Measurements from ENCODE around the gene GIMAP8. TPM values are rescaled to one million over a fixed set of nuclear protein-coding genes. Genes with fewer than 3 reads are reported as not detected.
"Not testable (repeated sequence)": the region's sequence is repeated elsewhere in the genome, so short reads cannot be mapped to it uniquely, and the experiment has no call there.

The GIMAP8 gene
- total and polyA plus RNA-seq, 4 experiments from 2014 or later: 9.8 to 62.5 (median 49.5) TPM

GRCh38 chr7:150483514-150483913, 33.1 kb downstream of the GIMAP8 start:
- ChIA-PET CTCF (ENCODE audit: partially characterized antibody) (interaction anchor here (1.3 to 2.2 kb wide), 5 partner anchors 22 to 272 kb away, joined by 3 to 9 read pairs (median 6); partner anchors contain the start of gene GIMAP7), POLR2A (ENCODE audit: partially characterized antibody) (interaction anchor here (0.9 to 30.4 kb wide), 14 partner anchors 16 to 272 kb away, joined by 3 to 1079 read pairs (median 14); partner anchors contain the start of genes GIMAP1, GIMAP2, GIMAP4 and GIMAP5)
- H3K27ac ChIP-seq (ENCODE audit: low read depth, low read length): peak overlapping the region; percentile 71
- H3K4me3 Mint-ChIP-seq: peak overlapping the region; percentile 68 to 90 (median 84)
- peaks cover 20 to 25% of the 10 kb centered on the region in 2 donors for H3K36me3 Mint-ChIP-seq
- H3K9me3 ChIP-seq (ENCODE audit: control insufficient read depth in 1 of 2, low read length in 2 of 2); H3K36me3 ChIP-seq (ENCODE audit: insufficient read depth, low read length); H3K4me3 ChIP-seq (ENCODE audit: low read length in 2 of 2); H3K9me3 Mint-ChIP-seq; intact Hi-C loops (cut with micrococcal nuclease); H3K27me3 Mint-ChIP-seq; H3K27me3 ChIP-seq (ENCODE audit: insufficient read depth, low read length): not testable (repeated sequence)
- H3K4me1 Mint-ChIP-seq: peaks cover 69 to 95% (median 83%) of the 10 kb centered on the region in 4 donors
- peak overlapping the region; percentile 92 to 100 (median 99) for H3K27ac Mint-ChIP-seq
- peak in 1 of 5 donors; percentile 30 for DNase-seq
- peaks cover 99% of the 10 kb centered on the region for H3K4me1 ChIP-seq (ENCODE audit: insufficient read depth, low read length)

GRCh38 chr7:150484071-150484470, 33.6 kb downstream of the GIMAP8 start:
- peaks cover 17 to 25% of the 10 kb centered on the region in 2 donors for H3K36me3 Mint-ChIP-seq
- H3K27me3 Mint-ChIP-seq; H3K27me3 ChIP-seq (ENCODE audit: insufficient read depth, low read length); intact Hi-C loops (cut with micrococcal nuclease); H3K9me3 Mint-ChIP-seq; H3K36me3 ChIP-seq (ENCODE audit: insufficient read depth, low read length); H3K9me3 ChIP-seq (ENCODE audit: control insufficient read depth in 1 of 2, low read length in 2 of 2): not testable (repeated sequence)
- Histone ChIP-seq H3K4me3 (ENCODE audit: low read length in 2 of 2) (peak overlapping the region in 1 of 2 donors; percentile 23), H3K27ac (ENCODE audit: low read depth, low read length) (peak overlapping the region; percentile 71), H3K4me1 (ENCODE audit: insufficient read depth, low read length) (peaks cover 94% of the 10 kb centered on the region)
- peak; percentile 72 to 83 (median 79) for DNase-seq
- CTCF ChIA-PET (ENCODE audit: partially characterized antibody): interaction anchor here (0.6 to 3.0 kb wide), 8 partner anchors 21 to 271 kb away, joined by 3 to 10 read pairs (median 6); partner anchors contain the start of gene GIMAP7
- POLR2A ChIA-PET (ENCODE audit: partially characterized antibody): interaction anchor here (0.9 to 30.4 kb wide), 14 partner anchors 16 to 272 kb away, joined by 3 to 1079 read pairs (median 12); partner anchors contain the start of genes GIMAP1, GIMAP4, GIMAP5 and GIMAP6
- peak overlapping the region; percentile 68 to 90 (median 84) for H3K4me3 Mint-ChIP-seq
- peaks cover 66 to 94% (median 81%) of the 10 kb centered on the region in 4 donors for H3K4me1 Mint-ChIP-seq
- H3K27ac Mint-ChIP-seq: peak overlapping the region; percentile 92 to 100 (median 99)

GRCh38 chr7:150487625-150488024, 37.2 kb downstream of the GIMAP8 start:
- Mint-ChIP-seq H3K4me1 (peaks cover 50 to 83% (median 69%) of the 10 kb centered on the region in 4 donors), H3K9me3 (peaks cover 0 to 20% (median 13%) of the 10 kb centered on the region in 8 donors), H3K4me3 (no peak overlapping the region), H3K27me3 (no peaks in the 10 kb centered on the region), H3K36me3 (peaks cover 15 to 27% of the 10 kb centered on the region in 2 donors), H3K27ac (peak overlapping the region in 5 of 7 donors; percentile 18 to 42 (median 31))
- Histone ChIP-seq H3K36me3 (ENCODE audit: insufficient read depth, low read length) (no peaks in the 10 kb centered on the region), H3K27me3 (ENCODE audit: insufficient read depth, low read length) (no peaks in the 10 kb centered on the region), H3K27ac (ENCODE audit: low read depth, low read length) (no peak overlapping the region), H3K4me3 (ENCODE audit: low read length in 2 of 2) (no peak overlapping the region), H3K4me1 (ENCODE audit: insufficient read depth, low read length) (peaks cover 58% of the 10 kb centered on the region), H3K9me3 (ENCODE audit: control insufficient read depth in 1 of 2, low read length in 2 of 2) (no peaks in the 10 kb centered on the region)
- intact Hi-C loops (cut with micrococcal nuclease): no loop called here
- no peak for DNase-seq
- CTCF ChIA-PET (ENCODE audit: partially characterized antibody): interaction anchor here (1.1 to 2.9 kb wide), 2 partner anchors 15 to 23 kb away, joined by 4 to 10 read pairs; no protein-coding TSS in a partner anchor
- POLR2A ChIA-PET (ENCODE audit: partially characterized antibody): interaction anchor here (0.7 to 30.4 kb wide), 9 partner anchors 8 to 181 kb away, joined by 3 to 1079 read pairs (median 4); partner anchors contain the start of genes GIMAP4, GIMAP7 and GIMAP8

- Histone ChIP-seq H3K9me3 (ENCODE audit: control insufficient read depth in 1 of 2, low read length in 2 of 2) (no peaks in the 10 kb centered on the region), H3K27me3 (ENCODE audit: insufficient read depth, low read length) (no peaks in the 10 kb centered on the region), H3K36me3 (ENCODE audit: insufficient read depth, low read length) (no peaks in the 10 kb centered on the region), H3K4me3 (ENCODE audit: low read length in 2 of 2) (no peak overlapping the region), H3K27ac (ENCODE audit: low read depth, low read length) (no peak overlapping the region), H3K4me1 (ENCODE audit: insufficient read depth, low read length) (peaks cover 38% of the 10 kb centered on the region)
- peaks cover 34 to 70% (median 53%) of the 10 kb centered on the region in 4 donors for H3K4me1 Mint-ChIP-seq
- no peak overlapping the region for H3K27ac Mint-ChIP-seq
- CTCF ChIA-PET (ENCODE audit: partially characterized antibody): no interaction called here
- POLR2A ChIA-PET (ENCODE audit: partially characterized antibody): interaction anchor here (1.0 to 1.6 kb wide), 4 partner anchors 8 to 26 kb away, joined by 3 to 4 read pairs (median 4); no protein-coding TSS in a partner anchor
- H3K27me3 Mint-ChIP-seq: no peaks in the 10 kb centered on the region
- peaks cover 13 to 31% of the 10 kb centered on the region in 2 donors for H3K36me3 Mint-ChIP-seq
- peaks cover 0 to 20% (median 13%) of the 10 kb centered on the region in 8 donors for H3K9me3 Mint-ChIP-seq
- no peak for DNase-seq
- intact Hi-C loops (cut with micrococcal nuclease): no loop called here
- H3K4me3 Mint-ChIP-seq: no peak overlapping the region
These were observed 39.4 kb downstream of the GIMAP8 start for GRCh38 chr7:150489782-150490181.

GRCh38 chr7:150493442-150493841, 43.0 kb downstream of the GIMAP8 start:
- CTCF ChIA-PET (ENCODE audit: partially characterized antibody); H3K4me1 ChIP-seq (ENCODE audit: insufficient read depth, low read length); H3K27me3 Mint-ChIP-seq; intact Hi-C loops (cut with micrococcal nuclease); H3K27me3 ChIP-seq (ENCODE audit: insufficient read depth, low read length); H3K36me3 ChIP-seq (ENCODE audit: insufficient read depth, low read length); H3K27ac ChIP-seq (ENCODE audit: low read depth, low read length); H3K4me3 ChIP-seq (ENCODE audit: low read length in 2 of 2); H3K4me3 Mint-ChIP-seq; H3K27ac Mint-ChIP-seq; DNase-seq; H3K9me3 ChIP-seq (ENCODE audit: control insufficient read depth in 1 of 2, low read length in 2 of 2): not testable (repeated sequence)
- peaks cover 3 to 34% (median 23%) of the 10 kb centered on the region in 8 donors for H3K9me3 Mint-ChIP-seq
- peaks cover 29 to 53% (median 45%) of the 10 kb centered on the region in 4 donors for H3K4me1 Mint-ChIP-seq
- peaks cover 22 to 37% of the 10 kb centered on the region in 2 donors for H3K36me3 Mint-ChIP-seq
- POLR2A ChIA-PET (ENCODE audit: partially characterized antibody): interaction anchor here (1.0 kb wide), 1 partner anchor 10 kb away, joined by 3 read pairs; no protein-coding TSS in a partner anchor

GRCh38 chr7:150502519-150502918, 52.1 kb downstream of the GIMAP8 start:
- H3K27me3 Mint-ChIP-seq: no peaks in the 10 kb centered on the region
- CTCF ChIA-PET (ENCODE audit: partially characterized antibody): interaction anchor here (0.9 to 2.0 kb wide), 6 partner anchors 13 to 277 kb away, joined by 3 to 12 read pairs (median 6); partner anchors contain the start of genes GIMAP7 and GIMAP8
- H3K9me3 Mint-ChIP-seq: peaks cover 0 to 39% (median 30%) of the 10 kb centered on the region in 8 donors
- peak overlapping the region; percentile 84 to 99 (median 92) for H3K27ac Mint-ChIP-seq
- Histone ChIP-seq H3K36me3 (ENCODE audit: insufficient read depth, low read length) (no peaks in the 10 kb centered on the region), H3K27me3 (ENCODE audit: insufficient read depth, low read length) (no peaks in the 10 kb centered on the region), H3K4me3 (ENCODE audit: low read length in 2 of 2) (no peak overlapping the region), H3K27ac (ENCODE audit: low read depth, low read length) (peak overlapping the region; percentile 51), H3K4me1 (ENCODE audit: insufficient read depth, low read length) (peaks cover 53% of the 10 kb centered on the region), H3K9me3 (ENCODE audit: control insufficient read depth in 1 of 2, low read length in 2 of 2) (no peaks in the 10 kb centered on the region)
- POLR2A ChIA-PET (ENCODE audit: partially characterized antibody): interaction anchor here (0.9 to 10.4 kb wide), 24 partner anchors 9 to 252 kb away, joined by 3 to 280 read pairs (median 6); partner anchors contain the start of genes GIMAP1, GIMAP2, GIMAP4 and GIMAP5
- intact Hi-C loops (cut with micrococcal nuclease): no loop called here
- peak overlapping the region; percentile 22 to 86 (median 73) for H3K4me3 Mint-ChIP-seq
- H3K4me1 Mint-ChIP-seq: peaks cover 66 to 94% (median 81%) of the 10 kb centered on the region in 4 donors
- peaks cover 28 to 36% of the 10 kb centered on the region in 2 donors for H3K36me3 Mint-ChIP-seq
- peak; percentile 56 to 75 (median 67) for DNase-seq

- peaks cover 22 to 30% of the 10 kb centered on the region in 2 donors for H3K36me3 Mint-ChIP-seq
- H3K4me3 Mint-ChIP-seq: peak overlapping the region; percentile 22 to 86 (median 73)
- peak overlapping the region; percentile 51 for H3K27ac ChIP-seq (ENCODE audit: low read depth, low read length)
- H3K4me1 ChIP-seq (ENCODE audit: insufficient read depth, low read length): peaks cover 59% of the 10 kb centered on the region
- H3K27me3 ChIP-seq (ENCODE audit: insufficient read depth, low read length): no peaks in the 10 kb centered on the region
- no peak overlapping the region for H3K4me3 ChIP-seq (ENCODE audit: low read length in 2 of 2)
- ChIA-PET CTCF (ENCODE audit: partially characterized antibody) (interaction anchor here (0.9 to 2.0 kb wide), 7 partner anchors 12 to 276 kb away, joined by 3 to 12 read pairs (median 5); partner anchors contain the start of genes GIMAP7 and GIMAP8), POLR2A (ENCODE audit: partially characterized antibody) (interaction anchor here (1.0 to 10.4 kb wide), 22 partner anchors 8 to 252 kb away, joined by 3 to 280 read pairs (median 6); partner anchors contain the start of genes GIMAP1, GIMAP2, GIMAP4 and GIMAP5)
- H3K27ac Mint-ChIP-seq: peak overlapping the region; percentile 84 to 99 (median 92)
- H3K9me3 ChIP-seq (ENCODE audit: control insufficient read depth in 1 of 2, low read length in 2 of 2): no peaks in the 10 kb centered on the region
- peaks cover 65 to 94% (median 82%) of the 10 kb centered on the region in 4 donors for H3K4me1 Mint-ChIP-seq
- intact Hi-C loops (cut with micrococcal nuclease): no loop called here
- no peaks in the 10 kb centered on the region for H3K27me3 Mint-ChIP-seq
- no peak for DNase-seq
- no peaks in the 10 kb centered on the region for H3K36me3 ChIP-seq (ENCODE audit: insufficient read depth, low read length)
- H3K9me3 Mint-ChIP-seq: peaks cover 0 to 32% (median 25%) of the 10 kb centered on the region in 8 donors
These were observed 52.7 kb downstream of the GIMAP8 start for GRCh38 chr7:150503155-150503554.

Data from CD4-positive, alpha-beta memory T cell (primary cell).